Type B pancreatic cell (in vitro differentiated cells): Measurements from ENCODE around the gene CDC45. TPM values are rescaled to one million over a fixed set of nuclear protein-coding genes. Genes with fewer than 3 reads are reported as not detected.

Source experiments
- DNase-seq: peaks from one replicate; pipeline ENCODE4 v3.0.0; 2021; ENCODE audit warnings: mixed read lengths; ENCODE audit not compliant: unreplicated experiment; ENCODE audit errors: extremely low spot score
- H3K27ac Mint-ChIP-seq: 2 replicates; pipeline ENCODE4 v1.8.0; 2021; ENCODE audit warnings: mild to moderate bottlenecking, mixed read lengths
- H3K27me3 Mint-ChIP-seq: 2 replicates; pipeline ENCODE4 v1.8.0; 2021; ENCODE audit warnings: mixed read lengths
- H3K36me3 Mint-ChIP-seq: 2 replicates; pipeline ENCODE4 v1.8.0; 2021; ENCODE audit warnings: mixed read lengths
- H3K4me1 Mint-ChIP-seq: one replicate; pipeline ENCODE4 v1.8.0; 2021; ENCODE audit warnings: mixed read lengths; ENCODE audit not compliant: unreplicated experiment
- H3K4me3 Mint-ChIP-seq: 2 replicates; pipeline ENCODE4 v1.8.0; 2021; ENCODE audit warnings: mild to moderate bottlenecking, mixed read lengths
- H3K9me3 Mint-ChIP-seq: 2 replicates; pipeline ENCODE4 v1.8.0; 2021; ENCODE audit warnings: mixed read lengths
- CTCF ChIP-seq: fragments of 200-600 bp; sonication (generic); conservative IDR thresholded peaks from 2 replicates; pipeline ENCODE4 v1.5.0; 2021; ENCODE audit warnings: antibody characterized with exemption, mild to moderate bottlenecking
- total RNA-seq: library from RNA; stranded (reverse); gene quantifications from 2 replicates; pipeline ENCODE4 v1.2.1, GENCODE V29; 2021; ENCODE audit warnings: low replicate concordance

CDC45 gene
- total RNA-seq, 1 donor from 2014 or later = 19.0 TPM

GRCh38 chr22:19516378-19517170 lies 36.9 kb downstream of the CDC45 start:
- Mint-ChIP-seq H3K27me3 (no peaks in the 10 kb centered on the region), H3K4me1 (no peaks in the 10 kb centered on the region), H3K4me3 (no peak overlapping the region), H3K36me3 (peaks cover 9% of the 10 kb centered on the region), H3K27ac (no peak overlapping the region), H3K9me3 (peaks cover 6% of the 10 kb centered on the region)
- no peak for TF ChIP-seq CTCF
- DNase-seq = peak; percentile 67

GRCh38 chr22:19517171-19517500 lies 37.4 kb downstream of the CDC45 start:
- Mint-ChIP-seq H3K27me3 (peaks cover 5% of the 10 kb centered on the region), H3K27ac (no peak overlapping the region), H3K4me3 (no peak overlapping the region), H3K36me3 (peaks cover 9% of the 10 kb centered on the region), H3K9me3 (peaks cover 6% of the 10 kb centered on the region), H3K4me1 (no peaks in the 10 kb centered on the region)
- no peak for DNase-seq
- no peak for TF ChIP-seq CTCF

DNA sequence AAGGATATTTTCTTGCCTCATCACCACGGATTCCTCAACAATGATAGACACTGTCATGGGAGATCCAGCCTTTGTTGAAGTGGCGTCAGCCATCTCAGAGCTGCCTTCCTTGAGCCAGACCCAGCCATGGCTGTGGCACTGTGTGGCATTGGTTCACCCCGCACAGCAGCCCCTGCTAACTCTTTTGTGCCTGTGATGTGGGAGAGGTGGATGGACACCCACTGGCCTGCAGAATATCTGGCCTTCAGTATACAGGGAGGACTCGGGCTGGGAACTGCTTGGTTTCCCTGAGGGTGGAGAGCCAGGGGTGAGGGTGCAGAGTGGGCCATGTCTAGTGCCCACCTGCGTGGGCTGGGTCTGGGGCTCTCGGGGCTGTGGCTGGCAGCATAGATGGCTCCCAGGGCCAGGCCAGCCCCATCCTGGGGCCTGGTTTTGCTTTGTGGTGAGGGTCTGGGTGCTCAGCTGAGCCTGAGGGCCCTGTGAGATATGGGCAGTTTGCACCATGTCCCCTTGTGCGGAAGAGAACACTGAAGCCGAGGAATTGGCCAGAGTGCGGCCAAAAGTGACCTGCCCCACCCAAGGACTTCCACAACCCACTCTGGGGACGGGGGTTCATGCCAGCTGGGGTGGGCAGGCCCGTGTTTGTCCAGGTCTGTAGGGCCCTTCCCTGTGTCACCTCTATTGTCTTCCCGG lies 38.3 kb downstream of the CDC45 start:
- Mint-ChIP-seq H3K4me1 (no peaks in the 10 kb centered on the region), H3K27ac (no peak overlapping the region), H3K27me3 (peaks cover 11% of the 10 kb centered on the region), H3K4me3 (no peak overlapping the region), H3K36me3 (peaks cover 9% of the 10 kb centered on the region), H3K9me3 (peaks cover 6% of the 10 kb centered on the region)
- TF ChIP-seq CTCF = no peak
- peak; percentile 56 for DNase-seq

- DNase-seq = no peak
- Mint-ChIP-seq H3K4me3 (no peak overlapping the region), H3K9me3 (peaks cover 1% of the 10 kb centered on the region), H3K36me3 (peaks cover 5% of the 10 kb centered on the region), H3K27me3 (peaks cover 16% of the 10 kb centered on the region), H3K4me1 (no peaks in the 10 kb centered on the region), H3K27ac (no peak overlapping the region)
- no peak for TF ChIP-seq CTCF
Measured at GRCh38 chr22:19518635-19519034, 38.9 kb downstream of the CDC45 start.

DNA sequence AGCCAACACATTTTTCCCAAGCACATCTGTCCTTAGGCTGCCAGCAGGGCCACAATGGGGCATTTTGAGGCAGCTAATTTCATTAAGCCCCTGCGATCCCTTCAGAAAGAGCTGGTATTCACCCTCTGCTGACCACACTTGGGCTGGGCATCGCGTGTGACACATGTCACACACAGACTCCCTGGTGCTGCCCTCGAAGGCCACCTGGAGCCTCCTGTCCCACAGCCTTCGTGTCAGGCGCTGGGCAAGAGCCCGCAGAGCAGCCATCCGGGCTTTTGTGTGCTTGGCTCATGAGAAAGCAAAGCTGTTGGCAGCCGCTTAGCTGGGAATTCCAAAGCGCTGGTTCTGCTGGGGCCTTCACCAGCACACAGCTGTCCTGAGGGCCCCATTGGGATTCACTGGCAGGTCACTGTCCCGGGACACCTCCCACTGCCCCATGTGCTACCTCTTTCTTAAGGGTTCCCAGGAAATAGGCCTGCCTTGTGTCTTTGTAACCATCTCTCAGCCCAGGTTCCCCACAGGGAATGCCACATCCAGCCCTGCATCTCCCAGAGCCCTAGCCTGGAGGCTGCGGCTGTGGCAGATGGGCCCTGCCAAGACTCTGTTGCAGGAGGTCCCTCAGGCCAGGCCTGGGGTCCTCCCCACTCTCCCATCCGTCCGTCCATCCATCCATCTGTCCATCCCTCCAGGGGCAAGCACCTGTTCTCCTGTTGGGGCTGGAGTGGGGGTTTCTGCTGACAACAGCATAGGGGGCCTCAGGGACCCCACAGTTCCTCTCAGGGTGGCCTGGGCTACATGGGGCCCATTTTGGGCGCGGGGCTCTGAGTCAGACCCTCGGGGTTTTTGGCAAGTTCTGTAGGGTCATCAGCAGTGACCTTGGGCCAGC lies 39.6 kb downstream of the CDC45 start:
- H3K36me3 Mint-ChIP-seq = no peaks in the 10 kb centered on the region
- peak; percentile 59 for DNase-seq
- H3K27me3 Mint-ChIP-seq = peaks cover 20% of the 10 kb centered on the region
- H3K9me3 Mint-ChIP-seq = no peaks in the 10 kb centered on the region
- no peaks in the 10 kb centered on the region for H3K4me1 Mint-ChIP-seq
- H3K4me3 Mint-ChIP-seq = no peak overlapping the region
- TF ChIP-seq CTCF = no peak
- H3K27ac Mint-ChIP-seq = no peak overlapping the region
